ENCODE data around the gene CLIC1. TPM values are rescaled to one million over a fixed set of nuclear protein-coding genes. Genes with fewer than 3 reads are reported as not detected.

CLIC1 gene
- total and polyA plus RNA-seq, 12 donors, result 51.1 to 400 (median 87.9) TPM

- ATAC-seq (no peak), DNase-seq (no peak)
- Histone ChIP-seq H3K27ac (no peak overlapping the region), H3K36me3 (peaks cover 5 to 100% (median 66%) of the 10 kb centered on the region in 9 donors), H3K27me3 (no peaks in the 10 kb centered on the region), H3K4me1 (peaks cover 0 to 4% (median 0%) of the 10 kb centered on the region in 9 donors), H3K4me3 (no peak overlapping the region), H3K9me3 (no peaks in the 10 kb centered on the region)
- peak in 5 of 9 donors; percentile 12 to 43 (median 22) for TF ChIP-seq CTCF (IDR thresholded peaks at IDR 0.05)
- WGBS, 2 donors, result 77 to 81% methylated on average over 11 of the region's 11 CpGs
- intact Hi-C loops (cut with DNase I), result loop anchor here in 4 of 10 donors (10.0 kb wide), 4 partner anchors 75 to 255 kb away; partner anchors contain the start of genes CFB (in 1 of the 4), NEU1 (in 1 of the 4) and SAPCD1 (in 1 of the 4)
These were observed 46.9 kb downstream of the CLIC1 start for GRCh38 chr6:31689249-31690110.

GRCh38 chr6:31687860-31688693 lies 48.3 kb downstream of the CLIC1 start:
- DNase-seq, result no peak
- no peak for TF ChIP-seq CTCF (IDR thresholded peaks at IDR 0.05)
- Histone ChIP-seq H3K4me1 (peaks cover 0 to 6% (median 3%) of the 10 kb centered on the region in 9 donors), H3K36me3 (peaks cover 5 to 90% (median 54%) of the 10 kb centered on the region in 9 donors), H3K4me3 (no peak overlapping the region), H3K27ac (no peak overlapping the region), H3K9me3 (no peaks in the 10 kb centered on the region), H3K27me3 (no peaks in the 10 kb centered on the region)
- ATAC-seq, result peak in 2 of 8 donors; percentile 10 to 20
- intact Hi-C loops (cut with DNase I), result loop anchor here in 4 of 10 donors (10.0 kb wide), 4 partner anchors 77 to 257 kb away; partner anchors contain the start of genes CFB (in 1 of the 4), NEU1 (in 1 of the 4) and SAPCD1 (in 1 of the 4)
- WGBS, 2 donors, result 81 to 82% methylated on average over 14 of the region's 14 CpGs

GRCh38 chr6:31687321-31687720 lies 49.0 kb downstream of the CLIC1 start:
- WGBS, 2 donors, result 86% methylated on average over 8 of the region's 8 CpGs
- intact Hi-C loops (cut with DNase I), result loop anchor here in 4 of 10 donors (10.0 kb wide), 4 partner anchors 77 to 257 kb away; partner anchors contain the start of genes CFB (in 1 of the 4), NEU1 (in 1 of the 4) and SAPCD1 (in 1 of the 4)
- no peak for TF ChIP-seq CTCF (IDR thresholded peaks at IDR 0.05)

GRCh38 chr6:31686483-31686882 lies 49.8 kb downstream of the CLIC1 start:
- Histone ChIP-seq H3K9me3 (no peaks in the 10 kb centered on the region), H3K4me3 (no peak overlapping the region), H3K4me1 (peaks cover 0 to 15% (median 9%) of the 10 kb centered on the region in 9 donors), H3K27me3 (no peaks in the 10 kb centered on the region), H3K36me3 (peaks cover 2 to 74% (median 41%) of the 10 kb centered on the region in 9 donors), H3K27ac (no peak overlapping the region)
- TF ChIP-seq CTCF (IDR thresholded peaks at IDR 0.05), result no peak
- ATAC-seq (no peak), DNase-seq (no peak)
- 74 to 85% methylated on average over 5 of the region's 5 CpGs for WGBS, 2 donors
- intact Hi-C loops (cut with DNase I), result loop anchor here in 4 of 10 donors (10.0 kb wide), 4 partner anchors 78 to 258 kb away; partner anchors contain the start of genes CFB (in 1 of the 4), NEU1 (in 1 of the 4) and SAPCD1 (in 1 of the 4)

More at GRCh38 chr6:31687321-31687720, 49.0 kb downstream of the CLIC1 start:
- H3K36me3 ChIP-seq, result peaks cover 5 to 82% (median 47%) of the 10 kb centered on the region in 9 donors
- no peaks in the 10 kb centered on the region for H3K9me3 ChIP-seq
- H3K27ac ChIP-seq, result no peak overlapping the region
- ATAC-seq, result no peak
- no peaks in the 10 kb centered on the region for H3K27me3 ChIP-seq
- peaks cover 0 to 11% (median 5%) of the 10 kb centered on the region in 9 donors for H3K4me1 ChIP-seq
- DNase-seq, result no peak
- H3K4me3 ChIP-seq, result no peak overlapping the region

Measured in heart right ventricle (tissue), 16 donors.